ENCODE data around the gene NCCRP1. TPM values are rescaled to one million over a fixed set of nuclear protein-coding genes. Genes with fewer than 3 reads are reported as not detected.

The NCCRP1 gene
- polyA plus RNA-seq, 1 of the 3 experiments (the other 2 are of a cell fraction): not detected

DNA sequence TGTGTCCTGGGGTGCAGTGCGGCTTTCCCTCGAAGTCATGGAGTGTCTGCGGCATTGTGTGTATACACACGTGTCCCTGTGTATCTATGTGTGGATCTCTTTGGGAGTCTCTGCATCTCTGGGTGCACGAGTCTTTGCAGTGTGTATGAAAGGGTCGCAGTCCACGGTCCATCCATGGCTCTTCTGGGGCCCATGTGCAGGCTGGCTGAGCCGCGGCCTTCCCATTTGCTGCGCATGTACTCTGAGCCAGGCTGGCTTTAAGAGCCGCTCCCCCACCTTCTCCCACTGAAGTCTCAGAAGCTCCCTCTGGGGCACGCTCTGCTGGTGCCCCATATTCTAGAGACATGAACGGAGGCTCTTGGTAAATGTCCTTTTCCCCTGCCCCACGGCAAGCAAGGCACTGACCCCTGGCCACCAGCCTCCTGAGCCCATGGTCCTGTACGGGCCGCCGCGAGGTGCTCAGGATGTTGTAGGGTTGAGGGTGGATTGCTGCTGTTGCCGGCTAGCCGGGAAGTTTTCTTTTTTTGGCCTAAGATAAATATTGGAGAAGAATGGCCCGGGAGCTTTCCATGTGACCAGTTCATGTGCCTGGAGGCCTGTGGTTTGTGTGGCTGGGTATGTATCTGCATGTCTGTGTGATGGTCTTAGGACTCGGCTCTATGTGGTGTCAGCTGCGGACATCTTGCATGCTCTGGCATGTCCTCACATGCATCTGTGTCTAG is 39.3 kb upstream of the NCCRP1 start:
- CTCF ChIA-PET: interaction anchor here (1.1 to 1.6 kb wide), 4 partner anchors 9 to 171 kb away, joined by 3 to 6 read pairs (median 3); no protein-coding TSS in a partner anchor
- Histone ChIP-seq H3K4me1 (ENCODE audit: control insufficient read depth in 1 of 2, insufficient read depth in 2 of 2, low read depth in 1 of 2, low read length in 1 of 2) (peaks cover 0 to 60% of the 10 kb centered on the region in 2 experiments; a peak in 1 of 4 replicates), H3K4me2 (no peak overlapping the region), H3K27ac (ENCODE audit: low read depth in 2 of 2, low read length in 1 of 2) (peak overlapping the region in 1 of 2 experiments; percentile 35; a peak in 1 of 4 replicates), H3K9ac (no peak overlapping the region), H3K27me3 (ENCODE audit: insufficient read depth) (no peaks in the 10 kb centered on the region), H2AFZ (ENCODE audit: low read depth) (no peak overlapping the region), H4K20me1 (ENCODE audit: insufficient read depth) (peaks cover 57% of the 10 kb centered on the region), H3K4me3 (ENCODE audit: low read depth in 2 of 2, low read length in 1 of 2) (no peak overlapping the region), H3K9me3 (no peaks in the 10 kb centered on the region), H3K36me3 (replicated peaks in 1 of 2; ENCODE audit: control insufficient read depth in 1 of 2, insufficient read depth in 2 of 2, low read length in 1 of 2) (no peaks in the 10 kb centered on the region), H3K79me2 (ENCODE audit: insufficient read depth) (peaks cover 69% of the 10 kb centered on the region; the same call in 1 of the 2 replicates), H3F3A (replicated peaks; ENCODE audit: insufficient read depth) (no peaks in the 10 kb centered on the region), H3K9me2 (no peaks in the 10 kb centered on the region)
- TF ChIP-seq MEF2A (IDR thresholded peaks at IDR 0.05; ENCODE audit: borderline replicate concordance, low read depth) (no peak), PBX3 (IDR thresholded peaks at IDR 0.05) (no peak), TCF12 (IDR thresholded peaks at IDR 0.05) (no peak), TAF1 (IDR thresholded peaks at IDR 0.05; ENCODE audit: borderline replicate concordance, low read depth, low read length) (no peak), RCOR1 (IDR thresholded peaks at IDR 0.05; ENCODE audit: low read length) (no peak), ELF1 (IDR thresholded peaks at IDR 0.05) (no peak)
- TF ChIP-seq, protein P1, sequence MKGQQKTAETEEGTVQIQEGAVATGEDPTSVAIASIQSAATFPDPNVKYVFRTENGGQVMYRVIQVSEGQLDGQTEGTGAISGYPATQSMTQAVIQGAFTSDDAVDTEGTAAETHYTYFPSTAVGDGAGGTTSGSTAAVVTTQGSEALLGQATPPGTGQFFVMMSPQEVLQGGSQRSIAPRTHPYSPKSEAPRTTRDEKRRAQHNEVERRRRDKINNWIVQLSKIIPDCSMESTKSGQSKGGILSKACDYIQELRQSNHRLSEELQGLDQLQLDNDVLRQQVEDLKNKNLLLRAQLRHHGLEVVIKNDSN (IDR thresholded peaks at IDR 0.05; ENCODE audit: borderline replicate concordance, low read depth): no peak
- TF ChIP-seq, protein P2, sequence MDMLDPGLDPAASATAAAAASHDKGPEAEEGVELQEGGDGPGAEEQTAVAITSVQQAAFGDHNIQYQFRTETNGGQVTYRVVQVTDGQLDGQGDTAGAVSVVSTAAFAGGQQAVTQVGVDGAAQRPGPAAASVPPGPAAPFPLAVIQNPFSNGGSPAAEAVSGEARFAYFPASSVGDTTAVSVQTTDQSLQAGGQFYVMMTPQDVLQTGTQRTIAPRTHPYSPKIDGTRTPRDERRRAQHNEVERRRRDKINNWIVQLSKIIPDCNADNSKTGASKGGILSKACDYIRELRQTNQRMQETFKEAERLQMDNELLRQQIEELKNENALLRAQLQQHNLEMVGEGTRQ (IDR thresholded peaks at IDR 0.05; ENCODE audit: borderline replicate concordance, low read depth, low read length): no peak
- no peak for DNase-seq
- POLR2A ChIA-PET: no interaction called here
- WGBS (ENCODE audit: low lambda C conversion rate): 91% methylated on average over 21 of the region's 23 CpGs

- H3K4me1 ChIP-seq (ENCODE audit: control insufficient read depth in 1 of 2, insufficient read depth in 2 of 2, low read depth in 1 of 2, low read length in 1 of 2): peaks cover 0 to 62% of the 10 kb centered on the region in 2 experiments; a peak in 1 of 4 replicates
- H4K20me1 ChIP-seq (ENCODE audit: insufficient read depth): peaks cover 62% of the 10 kb centered on the region
- WGBS (ENCODE audit: low lambda C conversion rate): 95% methylated on average over 15 of the region's 15 CpGs
- H3K4me3 ChIP-seq (ENCODE audit: low read depth in 2 of 2, low read length in 1 of 2): no peak overlapping the region
- no peak overlapping the region for H3K4me2 ChIP-seq
- H3K27me3 ChIP-seq (ENCODE audit: insufficient read depth): no peaks in the 10 kb centered on the region
- H3K9me3 ChIP-seq: no peaks in the 10 kb centered on the region
- ChIA-PET POLR2A (no interaction called here), CTCF (interaction anchor here (1.2 to 1.6 kb wide), 2 partner anchors 9 to 13 kb away, joined by 3 to 6 read pairs; no protein-coding TSS in a partner anchor)
- no peaks in the 10 kb centered on the region for H3K9me2 ChIP-seq
- peak overlapping the region in 1 of 2 experiments; percentile 45; a peak in 1 of 4 replicates for H3K27ac ChIP-seq (ENCODE audit: low read depth in 2 of 2, low read length in 1 of 2)
- no peaks in the 10 kb centered on the region for H3F3A ChIP-seq (replicated peaks; ENCODE audit: insufficient read depth)
- H3K79me2 ChIP-seq (ENCODE audit: insufficient read depth): peaks cover 71% of the 10 kb centered on the region; the same call in 1 of the 2 replicates
- no peak for DNase-seq
- no peak overlapping the region for H3K9ac ChIP-seq
- no peaks in the 10 kb centered on the region for H3K36me3 ChIP-seq (replicated peaks in 1 of 2; ENCODE audit: control insufficient read depth in 1 of 2, insufficient read depth in 2 of 2, low read length in 1 of 2)
- H2AFZ ChIP-seq (ENCODE audit: low read depth): no peak overlapping the region
- TF ChIP-seq RCOR1 (IDR thresholded peaks at IDR 0.05; ENCODE audit: low read length): no peak
- no peak for TF ChIP-seq NRF1 (IDR thresholded peaks at IDR 0.05; ENCODE audit: low read depth, low read length)
- TF ChIP-seq GABPA (IDR thresholded peaks at IDR 0.05; ENCODE audit: low read depth): no peak
- TF ChIP-seq NFIC (IDR thresholded peaks at IDR 0.05; ENCODE audit: borderline replicate concordance): no peak
- no peak for TF ChIP-seq REST (IDR thresholded peaks at IDR 0.05; ENCODE audit: low read depth, low read length)
- TF ChIP-seq TEAD4 (IDR thresholded peaks at IDR 0.05; ENCODE audit: borderline replicate concordance, insufficient read depth): no peak
- no peak for TF ChIP-seq POLR2AphosphoS5 (IDR thresholded peaks at IDR 0.05; ENCODE audit: low read depth, low read length)
- TF ChIP-seq EZH2phosphoT487 (IDR thresholded peaks at IDR 0.05; ENCODE audit: borderline replicate concordance, low read depth): no peak
- TF ChIP-seq RFX5 (IDR thresholded peaks at IDR 0.05; ENCODE audit: low read length): no peak
- no peak for TF ChIP-seq CTCF (IDR thresholded peaks at IDR 0.05)
- TF ChIP-seq ELF1 (IDR thresholded peaks at IDR 0.05): no peak
- no peak for TF ChIP-seq TAF1 (IDR thresholded peaks at IDR 0.05; ENCODE audit: borderline replicate concordance, low read depth, low read length)
- TF ChIP-seq FOSL2 (IDR thresholded peaks at IDR 0.05; ENCODE audit: borderline replicate concordance, low read depth): no peak
These were observed 38.8 kb upstream of the NCCRP1 start for GRCh38 chr19:39157997-39158389.
